ENCODE data around the gene COX4I1.

Gene COX4I1

DNA sequence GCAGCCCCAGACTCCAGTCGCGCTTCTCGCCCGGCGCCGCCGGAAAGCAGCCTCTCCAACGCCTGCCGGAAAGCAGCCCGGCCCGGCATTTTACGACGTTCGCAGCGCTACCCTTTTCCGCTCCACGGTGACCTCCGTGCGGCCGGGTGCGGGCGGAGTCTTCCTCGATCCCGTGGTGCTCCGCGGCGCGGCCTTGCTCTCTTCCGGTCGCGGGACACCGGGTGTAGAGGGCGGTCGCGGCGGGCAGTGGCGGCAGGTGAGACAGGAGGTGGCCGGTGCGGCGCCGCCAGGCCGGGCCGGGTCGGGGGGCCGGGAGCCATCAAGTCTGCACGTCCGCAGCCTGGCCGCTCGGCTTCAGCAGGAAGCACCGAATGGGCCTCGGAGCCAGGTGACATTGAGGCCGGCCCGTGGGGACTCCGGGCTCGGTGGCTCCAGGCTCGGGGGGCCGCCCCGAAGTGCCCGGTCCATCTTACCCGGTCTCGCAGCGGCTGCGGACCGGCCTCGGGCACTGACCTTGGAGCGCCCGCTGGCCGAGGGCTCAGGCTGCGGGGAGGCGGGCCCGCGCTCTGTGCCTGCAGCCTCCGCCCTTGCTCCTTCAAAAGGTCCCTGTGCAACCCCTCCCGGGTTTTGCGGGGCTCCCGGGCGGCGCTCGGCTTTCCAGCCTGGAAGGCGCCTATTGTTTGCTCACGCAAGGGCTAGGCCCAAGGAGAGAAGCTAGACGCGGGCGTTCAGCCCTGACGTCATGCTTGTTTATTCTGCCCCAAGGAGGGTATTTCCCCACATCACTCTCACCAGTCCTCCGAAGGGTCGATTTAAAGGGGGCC, at the start of gene COX4I1, which contains the start of gene EMC8:
Gene COX4I1 (plus strand): TSS at position 199 of the 824 bp plus-strand sequence. CDS start 1,511 bp downstream, outside the sequence.
Gene EMC8 (minus strand): TSS at position 48 of the 824 bp plus-strand sequence. CDS start 249 bp downstream, outside the sequence.
- DNase-seq (ENCODE audit: extremely low spot score), result peak; percentile 92
- TF ChIP-seq ELF4 (IDR thresholded peaks at IDR 0.05), result peak; percentile 66
- no peak for TF ChIP-seq BHLHE40 (IDR thresholded peaks at IDR 0.05; ENCODE audit: borderline replicate concordance)
- TF ChIP-seq SUZ12 (IDR thresholded peaks at IDR 0.05), result no peak
- CTCF ChIA-PET, result interaction anchor here (1.3 kb wide), 1 partner anchor 20 kb away, joined by 4 read pairs; no protein-coding TSS in a partner anchor
- POLR2A ChIA-PET, result interaction anchor here (0.6 to 1.1 kb wide), 3 partner anchors 9 to 14 kb away, joined by 3 to 4 read pairs (median 3); no protein-coding TSS in a partner anchor

DNA sequence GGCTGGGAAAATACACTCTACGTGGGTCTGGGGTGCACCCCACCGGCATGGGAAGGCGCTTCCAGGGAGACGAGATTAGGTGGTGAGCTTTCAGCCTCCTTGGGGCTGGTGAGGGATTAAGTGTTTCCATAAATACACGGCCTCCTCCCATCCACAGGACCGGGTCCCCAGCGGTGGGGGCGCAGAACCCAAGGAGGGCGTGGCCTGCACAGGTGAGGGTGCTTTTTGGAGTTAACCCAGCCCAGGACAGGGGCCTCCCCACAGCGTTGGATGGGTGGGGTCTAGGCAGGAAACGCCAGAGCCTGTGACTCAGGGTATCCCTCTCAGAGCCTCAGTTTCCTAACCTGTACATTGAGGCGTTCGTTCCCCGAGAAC, 49.7 kb upstream of the COX4I1 start:
- TF ChIP-seq NFRKB (IDR thresholded peaks at IDR 0.05) (no peak), L3MBTL2 (conservative IDR thresholded peaks at IDR 0.05) (no peak), FOXA1 (IDR thresholded peaks at IDR 0.05) (no peak)
- ChIA-PET POLR2A (no interaction called here), CTCF (no interaction called here)
- DNase-seq (ENCODE audit: extremely low spot score), result no peak

DNA sequence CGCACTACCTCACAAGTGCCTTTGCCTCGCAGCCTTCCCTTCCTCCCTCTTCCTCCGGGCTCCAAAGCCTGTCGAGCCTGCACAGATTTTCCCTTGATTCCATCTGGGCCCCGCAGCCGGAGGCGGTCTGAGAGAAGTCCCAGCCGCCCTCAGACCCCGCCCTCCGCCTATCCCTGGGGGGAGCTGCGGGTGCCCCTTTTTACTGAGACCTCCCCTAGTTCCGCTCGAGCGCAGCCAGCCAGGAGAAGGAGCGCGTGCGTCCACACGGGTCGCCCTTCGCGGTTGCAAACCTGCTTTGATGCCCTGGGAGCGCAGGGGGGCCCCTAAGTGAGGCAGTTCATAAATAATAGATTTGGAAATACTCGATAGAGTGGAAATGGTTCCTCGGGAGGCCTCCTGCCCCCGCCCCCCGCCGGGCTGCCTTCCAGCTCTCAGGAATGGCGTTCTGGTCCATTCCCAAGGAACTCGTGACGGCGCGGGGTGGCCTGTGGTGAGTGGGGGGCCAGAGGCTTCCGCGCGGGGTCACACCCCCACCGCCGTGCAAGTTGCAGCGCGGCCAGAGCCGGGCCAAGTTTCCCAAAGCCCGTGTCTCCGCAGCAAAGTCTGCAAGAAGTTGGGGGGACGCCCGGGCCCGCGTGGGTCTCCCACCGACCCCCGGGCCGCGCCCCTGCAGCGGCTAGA, 49.2 kb upstream of the COX4I1 start:
- DNase-seq (ENCODE audit: extremely low spot score), result no peak
- no peak for TF ChIP-seq CTBP1 (IDR thresholded peaks at IDR 0.05; ENCODE audit: borderline replicate concordance)
- no peak for TF ChIP-seq FOXM1 (IDR thresholded peaks at IDR 0.05; ENCODE audit: borderline replicate concordance)
- TF ChIP-seq BHLHE40 (IDR thresholded peaks at IDR 0.05; ENCODE audit: borderline replicate concordance), result no peak
- TF ChIP-seq TARDBP (IDR thresholded peaks at IDR 0.05), result no peak
- TF ChIP-seq FOXA1 (IDR thresholded peaks at IDR 0.05), result no peak
- TF ChIP-seq SUZ12 (IDR thresholded peaks at IDR 0.05), result no peak
- TF ChIP-seq ELF4 (IDR thresholded peaks at IDR 0.05), result no peak
- TF ChIP-seq, protein P1, sequence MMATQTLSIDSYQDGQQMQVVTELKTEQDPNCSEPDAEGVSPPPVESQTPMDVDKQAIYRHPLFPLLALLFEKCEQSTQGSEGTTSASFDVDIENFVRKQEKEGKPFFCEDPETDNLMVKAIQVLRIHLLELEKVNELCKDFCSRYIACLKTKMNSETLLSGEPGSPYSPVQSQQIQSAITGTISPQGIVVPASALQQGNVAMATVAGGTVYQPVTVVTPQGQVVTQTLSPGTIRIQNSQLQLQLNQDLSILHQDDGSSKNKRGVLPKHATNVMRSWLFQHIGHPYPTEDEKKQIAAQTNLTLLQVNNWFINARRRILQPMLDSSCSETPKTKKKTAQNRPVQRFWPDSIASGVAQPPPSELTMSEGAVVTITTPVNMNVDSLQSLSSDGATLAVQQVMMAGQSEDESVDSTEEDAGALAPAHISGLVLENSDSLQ (IDR thresholded peaks at IDR 0.05), result no peak
- no peak for TF ChIP-seq ARNT (IDR thresholded peaks at IDR 0.05)
- TF ChIP-seq L3MBTL2 (conservative IDR thresholded peaks at IDR 0.05), result no peak
- TF ChIP-seq SP1 (IDR thresholded peaks at IDR 0.05), result no peak
- no peak for TF ChIP-seq LEF1 (IDR thresholded peaks at IDR 0.05; ENCODE audit: borderline replicate concordance)
- no peak for TF ChIP-seq HDGF (IDR thresholded peaks at IDR 0.05; ENCODE audit: borderline replicate concordance)
- TF ChIP-seq ZNF384 (IDR thresholded peaks at IDR 0.05), result no peak
- TF ChIP-seq FOXK2 (IDR thresholded peaks at IDR 0.05), result no peak
- TF ChIP-seq NFRKB (IDR thresholded peaks at IDR 0.05), result no peak
- POLR2A ChIA-PET, result no interaction called here
- CTCF ChIA-PET, result no interaction called here

DNA sequence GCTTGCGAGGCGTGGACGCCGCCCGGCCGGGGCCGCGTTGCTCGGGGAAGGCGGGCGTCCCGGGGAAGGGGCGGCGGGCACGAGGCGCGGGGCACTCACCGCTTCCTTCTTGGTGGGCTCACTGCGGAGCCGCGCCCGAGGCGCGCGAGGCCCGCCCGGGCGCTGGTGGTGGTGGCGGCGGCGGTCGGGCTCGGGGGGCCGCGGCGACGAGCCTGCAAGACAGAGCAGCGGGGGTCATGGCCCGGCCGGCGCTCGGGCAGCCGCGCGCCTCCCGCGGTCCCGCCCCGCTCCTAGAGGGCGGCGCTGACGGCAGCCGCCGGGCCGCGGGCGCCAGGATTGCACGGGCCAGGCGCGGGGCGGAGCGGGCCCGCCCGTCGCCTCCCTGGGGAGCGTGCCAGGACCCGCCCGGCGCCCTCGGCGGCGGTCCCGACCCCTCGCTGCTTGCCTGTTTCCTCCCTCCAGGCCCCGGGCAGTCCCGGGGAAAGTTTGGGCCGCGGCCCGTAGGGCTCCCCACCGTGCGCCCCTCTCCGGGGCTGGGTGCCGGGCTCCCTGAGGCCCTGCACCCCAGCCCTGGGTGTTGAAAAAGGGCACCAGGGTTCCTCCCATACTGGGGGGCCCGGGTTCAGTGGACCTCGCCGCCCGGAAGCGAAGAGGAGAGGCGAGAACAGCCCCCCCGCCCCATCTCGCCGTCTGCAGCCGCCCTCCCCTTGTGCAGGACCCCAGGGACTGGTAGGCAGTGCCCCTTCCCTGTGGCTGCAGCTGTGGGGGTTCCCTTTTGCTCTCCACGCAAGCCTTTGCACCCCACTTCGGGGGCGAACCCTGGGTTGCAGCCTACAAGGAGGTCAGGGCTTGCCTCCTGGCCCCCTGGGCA, 48.4 kb upstream of the COX4I1 start, which contains the start of gene C16orf74:
Gene C16orf74 (minus strand): TSS at position 270 of the 871 bp plus-strand sequence. CDS start 15,879 bp downstream, outside the sequence.
- ChIA-PET CTCF (no interaction called here), POLR2A (no interaction called here)
- TF ChIP-seq LEF1 (IDR thresholded peaks at IDR 0.05; ENCODE audit: borderline replicate concordance) (no peak), FOXM1 (IDR thresholded peaks at IDR 0.05; ENCODE audit: borderline replicate concordance) (no peak), ZNF384 (IDR thresholded peaks at IDR 0.05) (no peak), SUZ12 (IDR thresholded peaks at IDR 0.05) (no peak), FOXK2 (IDR thresholded peaks at IDR 0.05) (no peak), CTBP1 (IDR thresholded peaks at IDR 0.05; ENCODE audit: borderline replicate concordance) (no peak), BHLHE40 (IDR thresholded peaks at IDR 0.05; ENCODE audit: borderline replicate concordance) (no peak)
- peak; percentile 80 for DNase-seq (ENCODE audit: extremely low spot score)

DNA sequence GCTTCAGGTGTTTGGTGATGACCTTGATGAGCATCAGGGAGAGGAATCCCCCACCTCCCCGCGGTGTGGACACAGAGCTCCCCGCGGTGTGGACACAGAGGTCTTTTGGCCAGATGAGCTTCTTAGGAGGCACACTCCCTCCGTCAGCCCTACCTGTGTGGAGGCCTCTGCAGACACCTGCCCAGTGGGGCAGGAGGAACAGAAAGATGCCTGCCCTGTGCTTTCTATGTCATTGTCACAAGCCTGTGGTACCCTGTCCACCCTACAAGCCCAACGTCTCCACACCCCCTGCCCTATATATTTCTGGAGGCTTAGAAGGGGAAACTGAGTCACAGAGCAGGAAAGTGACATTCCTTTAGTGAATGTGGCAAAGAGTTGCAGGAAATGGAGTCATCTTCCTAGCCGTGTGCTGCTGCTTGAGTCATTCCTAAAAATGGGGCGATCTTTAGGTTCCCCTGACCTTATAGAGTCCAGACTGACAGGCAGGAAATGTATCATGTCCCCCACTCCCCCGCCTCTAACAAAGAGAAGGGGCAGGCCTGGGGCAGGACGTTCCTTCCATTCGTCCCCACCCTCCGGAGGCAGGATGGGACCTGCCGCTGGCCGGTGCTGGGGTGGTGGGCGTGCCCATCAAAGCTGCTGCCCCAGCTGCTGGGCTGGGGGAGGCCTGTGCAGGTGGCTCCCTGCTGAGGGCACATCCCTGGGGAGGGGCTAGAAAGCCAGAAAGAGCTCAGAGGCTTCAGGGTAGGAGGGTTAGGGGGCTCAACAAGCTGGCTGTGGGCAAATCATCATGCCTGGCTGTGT, 47.6 kb upstream of the COX4I1 start:
- TF ChIP-seq SUZ12 (IDR thresholded peaks at IDR 0.05) (no peak), L3MBTL2 (conservative IDR thresholded peaks at IDR 0.05) (no peak), FOXK2 (IDR thresholded peaks at IDR 0.05) (no peak), ARNT (IDR thresholded peaks at IDR 0.05) (no peak), BHLHE40 (IDR thresholded peaks at IDR 0.05; ENCODE audit: borderline replicate concordance) (no peak), ELF4 (IDR thresholded peaks at IDR 0.05) (no peak), ZNF384 (IDR thresholded peaks at IDR 0.05) (no peak), SP1 (IDR thresholded peaks at IDR 0.05) (no peak), TARDBP (IDR thresholded peaks at IDR 0.05) (no peak), LEF1 (IDR thresholded peaks at IDR 0.05; ENCODE audit: borderline replicate concordance) (no peak), HDGF (IDR thresholded peaks at IDR 0.05; ENCODE audit: borderline replicate concordance) (no peak), NFRKB (IDR thresholded peaks at IDR 0.05) (no peak), CTBP1 (IDR thresholded peaks at IDR 0.05; ENCODE audit: borderline replicate concordance) (no peak), FOXM1 (IDR thresholded peaks at IDR 0.05; ENCODE audit: borderline replicate concordance) (no peak)
- CTCF ChIA-PET, result interaction anchor here (0.9 kb wide), 1 partner anchor 10 kb away, joined by 3 read pairs; no protein-coding TSS in a partner anchor
- POLR2A ChIA-PET, result no interaction called here
- DNase-seq (ENCODE audit: extremely low spot score), result no peak

Measured in HEK293T (cell line).